Keratinocyte (primary cell): ENCODE results near the gene MYLIP. TPM values are rescaled to one million over a fixed set of nuclear protein-coding genes. Genes with fewer than 3 reads are reported as not detected.

Source experiments
- DNase-seq: peaks from one replicate; pipeline ENCODE4 v3.0.0-alpha.2; 2011; ENCODE audit warnings: low read depth, missing footprints, low spot score
- FAIRE-seq: peaks from 2 replicates; lab custom pipeline; 2011; peaks lifted over from hg19 to GRCh38; lab: Jason Lieb, UNC
- H2AFZ ChIP-seq: 2 replicates; pipeline ENCODE4 v1.6.0; 2012; ENCODE audit warnings: low read length, control low read depth, inconsistent platforms; ENCODE audit not compliant: control insufficient read depth
- H3K27ac ChIP-seq: 2 replicates; pipeline ENCODE4 v1.5.1; 2011; ENCODE audit warnings: low read length; ENCODE audit not compliant: control insufficient read depth, insufficient read depth
- H3K27me3 ChIP-seq: 3 replicates; pipeline ENCODE4 v1.6.0; 2011; ENCODE audit warnings: low read length; ENCODE audit not compliant: control insufficient read depth, insufficient read depth; ENCODE audit errors: extremely low read depth
- H3K36me3 ChIP-seq, 2 experiments: 2 replicates in 1 of 2; 3 replicates in 1 of 2; pipeline ENCODE4 v1.5.1; 2011; ENCODE audit warnings: low read length in 2 of 2, mild to moderate bottlenecking in 1 of 2; ENCODE audit not compliant: control insufficient read depth in 2 of 2, insufficient read depth in 2 of 2; ENCODE audit errors: extremely low read depth in 1 of 2
- H3K4me1 ChIP-seq: 3 replicates; pipeline ENCODE4 v1.5.1; 2011; ENCODE audit warnings: low read length; ENCODE audit not compliant: control insufficient read depth, insufficient read depth; ENCODE audit errors: extremely low read depth
- H3K4me2 ChIP-seq: 3 replicates; pipeline ENCODE4 v1.6.0; 2011; ENCODE audit warnings: low read depth, low read length; ENCODE audit not compliant: control insufficient read depth, insufficient read depth; ENCODE audit errors: extremely low read depth
- H3K4me3 ChIP-seq, 3 experiments: fragments of 200-600 bp in 1 of 3; sonication (generic) in 1 of 3; 2 replicates in 2 of 3; 3 replicates in 1 of 3; pipeline ENCODE4 v1.5.1; 2011 to 2016; ENCODE audit warnings: low read length in 3 of 3, mild to moderate bottlenecking in 3 of 3, control low read depth in 2 of 3, inconsistent platforms in 1 of 3, low read depth in 1 of 3, mixed read lengths in 1 of 3, mixed run types in 1 of 3, moderate library complexity in 1 of 3; ENCODE audit not compliant: control insufficient read depth in 2 of 3, insufficient read depth in 2 of 3; ENCODE audit errors: extremely low read depth in 1 of 3
- H3K79me2 ChIP-seq: 2 replicates; pipeline ENCODE4 v1.6.0; 2012; ENCODE audit warnings: low read length; ENCODE audit not compliant: control insufficient read depth, insufficient read depth
- H3K9ac ChIP-seq: 3 replicates; pipeline ENCODE4 v1.6.0; 2011; ENCODE audit warnings: low read length; ENCODE audit not compliant: control insufficient read depth, insufficient read depth; ENCODE audit errors: extremely low read depth
- H3K9me1 ChIP-seq: 3 replicates; pipeline ENCODE4 v1.6.0; 2011; ENCODE audit warnings: low read length; ENCODE audit not compliant: control insufficient read depth, insufficient read depth; ENCODE audit errors: extremely low read depth
- H3K9me3 ChIP-seq: 2 replicates; pipeline ENCODE4 v1.5.1; 2012; ENCODE audit warnings: low read depth, low read length; ENCODE audit not compliant: control insufficient read depth
- H4K20me1 ChIP-seq: 3 replicates; pipeline ENCODE4 v1.6.0; 2011; ENCODE audit warnings: low read length; ENCODE audit not compliant: control insufficient read depth, insufficient read depth; ENCODE audit errors: extremely low read depth
- EZH2 ChIP-seq: IDR thresholded peaks from one replicate; pipeline ENCODE4 v1.6.1; 2012; ENCODE audit warnings: inconsistent platforms, mild to moderate bottlenecking, low read length, moderate library complexity
- dilution Hi-C: fragments of 300-500 bp; cut with MboI; formaldehyde crosslinking; loops from one replicate; pipeline ENCODE4 v1.7.0; 2020; ENCODE audit warnings: low sequenced_read_pairs; ENCODE audit not compliant: extremely low pct_ligation_motif_present
- polyA plus RNA-seq, 5 experiments: library from polyadenylated mRNA; depleted of rRNA in 3 of 5; stranded (reverse) in 3 of 5; stranded (forward) in 1 of 5; unstranded in 1 of 5; fragments of >200 nt; gene quantifications; 1 replicate in 1 of 5; 2 replicates in 3 of 5; 3 replicates in 1 of 5; pipeline versions ENCODE4 v1.2.1 to v1.2.3, GENCODE V29; 2011 to 2012; ENCODE audit warnings: missing spikeins in 2 of 5, low read depth in 1 of 5, low replicate concordance in 1 of 5
- TF ChIP-seq, protein P1 (sequence below), 3 experiments: IDR thresholded peaks in 1 of 3; conservative IDR thresholded peaks in 1 of 3; optimal IDR thresholded peaks in 1 of 3; 2 replicates in 2 of 3; 3 replicates in 1 of 3; pipeline versions ENCODE3 to v1.5.1; 2011; ENCODE audit warnings: low read length in 3 of 3, mild to moderate bottlenecking in 3 of 3, moderate library complexity in 2 of 3, control low read depth in 1 of 3, inconsistent platforms in 1 of 3; ENCODE audit not compliant: insufficient read depth in 2 of 3; ENCODE audit errors: extremely low read depth in 1 of 3

Gene MYLIP
- polyA plus RNA-seq, 1 donor (not counting 4 experiments of a cell fraction or from before 2014, with no cell fraction given) = 5.8 TPM

- Histone ChIP-seq H3K27ac (no peak overlapping the region), H3K4me2 (no peak overlapping the region), H2AFZ (no peak overlapping the region), H3K79me2 (no peaks in the 10 kb centered on the region), H4K20me1 (no peaks in the 10 kb centered on the region), H3K36me3 (no peaks in the 10 kb centered on the region), H3K9ac (no peak overlapping the region), H3K9me3 (no peaks in the 10 kb centered on the region), H3K4me1 (no peaks in the 10 kb centered on the region), H3K4me3 (no peak overlapping the region), H3K27me3 (peaks cover 5% of the 10 kb centered on the region), H3K9me1 (no peaks in the 10 kb centered on the region)
- DNase-seq (no peak), FAIRE-seq (no peak)
- dilution Hi-C loops = loop anchor here (25.0 kb wide), 1 partner anchor 503 kb away; no protein-coding TSS in a partner anchor
- no peak for TF ChIP-seq EZH2
- TF ChIP-seq, protein P1, sequence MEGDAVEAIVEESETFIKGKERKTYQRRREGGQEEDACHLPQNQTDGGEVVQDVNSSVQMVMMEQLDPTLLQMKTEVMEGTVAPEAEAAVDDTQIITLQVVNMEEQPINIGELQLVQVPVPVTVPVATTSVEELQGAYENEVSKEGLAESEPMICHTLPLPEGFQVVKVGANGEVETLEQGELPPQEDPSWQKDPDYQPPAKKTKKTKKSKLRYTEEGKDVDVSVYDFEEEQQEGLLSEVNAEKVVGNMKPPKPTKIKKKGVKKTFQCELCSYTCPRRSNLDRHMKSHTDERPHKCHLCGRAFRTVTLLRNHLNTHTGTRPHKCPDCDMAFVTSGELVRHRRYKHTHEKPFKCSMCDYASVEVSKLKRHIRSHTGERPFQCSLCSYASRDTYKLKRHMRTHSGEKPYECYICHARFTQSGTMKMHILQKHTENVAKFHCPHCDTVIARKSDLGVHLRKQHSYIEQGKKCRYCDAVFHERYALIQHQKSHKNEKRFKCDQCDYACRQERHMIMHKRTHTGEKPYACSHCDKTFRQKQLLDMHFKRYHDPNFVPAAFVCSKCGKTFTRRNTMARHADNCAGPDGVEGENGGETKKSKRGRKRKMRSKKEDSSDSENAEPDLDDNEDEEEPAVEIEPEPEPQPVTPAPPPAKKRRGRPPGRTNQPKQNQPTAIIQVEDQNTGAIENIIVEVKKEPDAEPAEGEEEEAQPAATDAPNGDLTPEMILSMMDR (optimal IDR thresholded peaks at IDR 0.05 in 1 of 3, IDR thresholded peaks at IDR 0.05 in 1 of 3, conservative IDR thresholded peaks at IDR 0.05 in 1 of 3; ENCODE audit: extremely low read depth in 1 of 3, insufficient read depth in 2 of 3, low read length in 3 of 3) = no peak
Observed at GRCh38 chr6:16190214-16190613, 61.3 kb downstream of the MYLIP start.

- no peak overlapping the region for H3K9ac ChIP-seq
- peak overlapping the region; percentile 42 for H2AFZ ChIP-seq
- no peaks in the 10 kb centered on the region for H4K20me1 ChIP-seq
- dilution Hi-C loops = loop anchor here (25.0 kb wide), 1 partner anchor 509 kb away; no protein-coding TSS in a partner anchor
- no peaks in the 10 kb centered on the region for H3K79me2 ChIP-seq
- no peak for FAIRE-seq
- H3K36me3 ChIP-seq = no peaks in the 10 kb centered on the region
- DNase-seq = no peak
- no peaks in the 10 kb centered on the region for H3K9me3 ChIP-seq
- H3K4me2 ChIP-seq = peak overlapping the region; percentile 3
- TF ChIP-seq EZH2 = no peak
- TF ChIP-seq, protein P1 (optimal IDR thresholded peaks at IDR 0.05 in 1 of 3, IDR thresholded peaks at IDR 0.05 in 1 of 3, conservative IDR thresholded peaks at IDR 0.05 in 1 of 3; ENCODE audit: extremely low read depth in 1 of 3, insufficient read depth in 2 of 3, low read length in 3 of 3) = no peak
- H3K27me3 ChIP-seq = peaks cover 3% of the 10 kb centered on the region
- H3K4me1 ChIP-seq = no peaks in the 10 kb centered on the region
- no peaks in the 10 kb centered on the region for H3K9me1 ChIP-seq
- H3K4me3 ChIP-seq = no peak overlapping the region
- H3K27ac ChIP-seq = no peak overlapping the region
Observed at GRCh38 chr6:16196260-16196983, 67.5 kb downstream of the MYLIP start.
